HG02981 (cell line): ENCODE data around the gene LRP1B.
"Not testable (repeated sequence)": the region's sequence is repeated elsewhere in the genome, so short reads cannot be mapped to it uniquely, and the experiment has no call there.

ENCODE experiments used
- ATAC-seq: cut with Tn5 transposase; IDR thresholded peaks from one replicate; pipeline ENCODE4 v1.9.1; 2021; ENCODE audit warnings: mild to moderate bottlenecking, moderate library complexity; ENCODE audit not compliant: unreplicated experiment

The LRP1B gene

GRCh38 chr2:140316345-140316744, 1814.5 kb downstream of the LRP1B start:
- ATAC-seq: no peak

- no peak for ATAC-seq
Measured at GRCh38 chr2:140311905-140312304, 1818.9 kb downstream of the LRP1B start.

- ATAC-seq: no peak
Measured at GRCh38 chr2:140308706-140309105, 1822.1 kb downstream of the LRP1B start.

- no peak for ATAC-seq
Measured at GRCh38 chr2:140307532-140307931, 1823.3 kb downstream of the LRP1B start.

GRCh38 chr2:140295767-140296166, 1835.0 kb downstream of the LRP1B start:
- ATAC-seq: no peak

- no peak for ATAC-seq
Measured at GRCh38 chr2:140288726-140289125, 1842.1 kb downstream of the LRP1B start.

GRCh38 chr2:140288213-140288612, 1842.6 kb downstream of the LRP1B start:
- ATAC-seq: no peak

- no peak for ATAC-seq
Measured at GRCh38 chr2:140286377-140286776, 1844.4 kb downstream of the LRP1B start.

GRCh38 chr2:140277344-140277743, 1853.5 kb downstream of the LRP1B start:
- not testable (repeated sequence) for ATAC-seq

GRCh38 chr2:140276661-140277060, 1854.2 kb downstream of the LRP1B start:
- ATAC-seq: no peak

GRCh38 chr2:140275427-140275826, 1855.4 kb downstream of the LRP1B start:
- no peak for ATAC-seq

- ATAC-seq: no peak
Measured at GRCh38 chr2:140274891-140275290, 1855.9 kb downstream of the LRP1B start.

GRCh38 chr2:140273958-140274357, 1856.9 kb downstream of the LRP1B start:
- ATAC-seq: no peak

GRCh38 chr2:140273408-140273807, 1857.4 kb downstream of the LRP1B start:
- ATAC-seq: no peak

- ATAC-seq: no peak
Measured at GRCh38 chr2:140270224-140270623, 1860.6 kb downstream of the LRP1B start.

- ATAC-seq: no peak
Measured at GRCh38 chr2:140269000-140269399, 1861.8 kb downstream of the LRP1B start.

GRCh38 chr2:140262908-140263307, 1867.9 kb downstream of the LRP1B start:
- no peak for ATAC-seq

GRCh38 chr2:140257692-140258300, 1873.0 kb downstream of the LRP1B start:
- ATAC-seq: no peak

GRCh38 chr2:140256080-140256479, 1874.7 kb downstream of the LRP1B start:
- ATAC-seq: no peak

GRCh38 chr2:140249821-140250220, 1881.0 kb downstream of the LRP1B start:
- ATAC-seq: no peak

- ATAC-seq: no peak
Measured at GRCh38 chr2:140248623-140249022, 1882.2 kb downstream of the LRP1B start.

- no peak for ATAC-seq
Measured at GRCh38 chr2:140247451-140248195, 1883.2 kb downstream of the LRP1B start.

GRCh38 chr2:140246957-140247356, 1883.9 kb downstream of the LRP1B start:
- no peak for ATAC-seq
